ENCODE results near the gene SYTL3. TPM values are rescaled to one million over a fixed set of nuclear protein-coding genes. Genes with fewer than 3 reads are reported as not detected.
A peak's percentile ranks its signal among the peaks of the same experiment; 100 is the strongest.

SYTL3 gene
- total RNA-seq, 4 donors from 2014 or later: 2.4 to 6.4 (median 2.9) TPM

DNA sequence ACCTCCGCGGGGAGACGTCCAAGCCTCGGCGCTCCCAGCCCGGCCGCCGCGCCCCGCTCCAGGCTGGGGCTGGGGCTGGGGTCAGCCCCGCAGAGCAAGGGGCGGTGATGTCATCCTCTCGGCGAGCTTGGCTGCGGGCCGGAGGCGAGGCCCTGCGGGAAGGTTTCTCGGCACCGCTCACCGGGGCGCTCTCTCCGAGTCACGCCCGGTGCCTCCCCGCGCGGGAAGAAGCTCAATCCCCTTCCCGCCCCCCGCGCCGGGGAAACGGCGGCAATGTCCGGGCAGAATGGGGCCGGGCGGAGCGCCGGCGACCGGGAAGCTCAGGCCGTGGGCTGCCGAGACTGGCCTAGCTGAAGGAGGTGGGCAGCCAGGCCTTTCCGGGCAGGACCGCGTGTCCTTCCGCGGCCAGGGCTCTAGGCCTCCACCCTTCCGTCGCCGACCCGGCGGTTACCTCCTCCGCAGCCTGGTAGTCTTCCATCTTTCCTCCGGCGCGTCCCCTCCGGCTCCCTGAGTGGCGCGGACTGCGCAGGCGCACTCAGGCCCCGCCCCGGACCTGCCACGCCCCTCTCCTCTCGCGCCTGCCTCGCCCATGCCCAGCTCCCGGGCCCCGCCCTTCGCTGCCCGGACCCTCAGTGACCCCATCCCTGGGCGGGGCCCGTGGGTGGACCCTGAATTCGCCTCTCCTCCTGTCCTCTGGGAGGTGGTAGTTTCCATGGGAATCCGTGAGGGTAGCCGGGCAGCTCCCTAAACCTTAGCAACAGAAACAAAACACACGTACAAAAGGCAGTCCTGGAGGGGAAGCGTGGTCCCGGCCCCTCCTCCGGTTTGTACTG lies 5.4 kb upstream of the SYTL3 start, which contains the start of gene DYNLT1:
DYNLT1 (minus strand) TSS at position 513 of the 833 bp plus-strand sequence; CDS start at position 478, 35 bp downstream.
- in situ Hi-C loops (cut with MboI; ENCODE audit: low pct_ligation_motif_present in 1 of 4, low pct_unique_long_range_greater_than_20kb in 1 of 4, low sequenced_read_pairs in 3 of 4) (no loop called here), intact Hi-C loops (cut with DNase I; ENCODE audit: low total_unique reads) (no loop called here)
- TF ChIP-seq POLR2AphosphoS5 (IDR thresholded peaks at IDR 0.05) (peak; percentile 99), POLR2A (IDR thresholded peaks at IDR 0.05) (peak; percentile 99), CTCF (IDR thresholded peaks at IDR 0.05) (no peak)
- no peaks in the 10 kb centered on the region for H3K27me3 ChIP-seq
- no peaks in the 10 kb centered on the region for H3K9me3 ChIP-seq
- WGBS, 2 donors (ENCODE audit: low coverage in 1 of 2): 0% methylated on average over 42 of the region's 81 CpGs; no CpG with 5 or more reads in 1 of the 2 donors
- H3K27ac ChIP-seq: peak within 1 kb of the TSS; percentile 95 to 99 (median 96)
- peaks cover 15 to 39% (median 28%) of the 10 kb centered on the region in 4 donors for H3K4me1 ChIP-seq
- DNase-seq: peak; percentile 95
- no peaks in the 10 kb centered on the region for H3K36me3 ChIP-seq
- H3K4me3 ChIP-seq: peak within 1 kb of the TSS; percentile 69 to 86 (median 76)

GRCh38 chr6:158645064-158646022 lies 4.5 kb upstream of the SYTL3 start:
- H3K4me1 ChIP-seq: peaks cover 15 to 38% (median 28%) of the 10 kb centered on the region in 4 donors
- intact Hi-C loops (cut with DNase I; ENCODE audit: low total_unique reads): no loop called here

GRCh38 chr6:158646023-158646910 lies 3.6 kb upstream of the SYTL3 start:
- Histone ChIP-seq H3K9me3 (no peaks in the 10 kb centered on the region), H3K27ac (peak overlapping the region in 1 of 4 donors; percentile 98), H3K27me3 (no peaks in the 10 kb centered on the region), H3K4me1 (peaks cover 15 to 31% (median 28%) of the 10 kb centered on the region in 4 donors), H3K36me3 (no peaks in the 10 kb centered on the region), H3K4me3 (no peak overlapping the region)
- intact Hi-C loops (cut with DNase I; ENCODE audit: low total_unique reads): no loop called here
- in situ Hi-C loops (cut with MboI; ENCODE audit: low pct_ligation_motif_present in 1 of 4, low pct_unique_long_range_greater_than_20kb in 1 of 4, low sequenced_read_pairs in 3 of 4): no loop called here
- no peak for DNase-seq
- TF ChIP-seq POLR2A (IDR thresholded peaks at IDR 0.05) (no peak), EP300 (IDR thresholded peaks at IDR 0.05; ENCODE audit: low read depth) (no peak), CTCF (IDR thresholded peaks at IDR 0.05) (no peak), POLR2AphosphoS5 (IDR thresholded peaks at IDR 0.05) (no peak)
- WGBS, 2 donors (ENCODE audit: low coverage in 1 of 2): 81 to 88% methylated on average over 4 to 10 of the region's 10 CpGs

More at GRCh38 chr6:158645064-158646022, 4.5 kb upstream of the SYTL3 start:
- no peaks in the 10 kb centered on the region for H3K36me3 ChIP-seq
- H3K27ac ChIP-seq: peak overlapping the region; percentile 95 to 99 (median 96)
- WGBS, 2 donors (ENCODE audit: low coverage in 1 of 2): 29 to 40% methylated on average over 15 to 21 of the region's 21 CpGs
- H3K4me3 ChIP-seq: peak overlapping the region; percentile 69 to 86 (median 76)
- DNase-seq: no peak
- H3K9me3 ChIP-seq: no peaks in the 10 kb centered on the region
- no peaks in the 10 kb centered on the region for H3K27me3 ChIP-seq
- in situ Hi-C loops (cut with MboI; ENCODE audit: low pct_ligation_motif_present in 1 of 4, low pct_unique_long_range_greater_than_20kb in 1 of 4, low sequenced_read_pairs in 3 of 4): no loop called here
- TF ChIP-seq POLR2AphosphoS5 (IDR thresholded peaks at IDR 0.05) (no peak), EP300 (IDR thresholded peaks at IDR 0.05; ENCODE audit: low read depth) (no peak), CTCF (IDR thresholded peaks at IDR 0.05) (no peak), POLR2A (IDR thresholded peaks at IDR 0.05) (no peak)
